ENCODE data around the gene H1-8.

DNA sequence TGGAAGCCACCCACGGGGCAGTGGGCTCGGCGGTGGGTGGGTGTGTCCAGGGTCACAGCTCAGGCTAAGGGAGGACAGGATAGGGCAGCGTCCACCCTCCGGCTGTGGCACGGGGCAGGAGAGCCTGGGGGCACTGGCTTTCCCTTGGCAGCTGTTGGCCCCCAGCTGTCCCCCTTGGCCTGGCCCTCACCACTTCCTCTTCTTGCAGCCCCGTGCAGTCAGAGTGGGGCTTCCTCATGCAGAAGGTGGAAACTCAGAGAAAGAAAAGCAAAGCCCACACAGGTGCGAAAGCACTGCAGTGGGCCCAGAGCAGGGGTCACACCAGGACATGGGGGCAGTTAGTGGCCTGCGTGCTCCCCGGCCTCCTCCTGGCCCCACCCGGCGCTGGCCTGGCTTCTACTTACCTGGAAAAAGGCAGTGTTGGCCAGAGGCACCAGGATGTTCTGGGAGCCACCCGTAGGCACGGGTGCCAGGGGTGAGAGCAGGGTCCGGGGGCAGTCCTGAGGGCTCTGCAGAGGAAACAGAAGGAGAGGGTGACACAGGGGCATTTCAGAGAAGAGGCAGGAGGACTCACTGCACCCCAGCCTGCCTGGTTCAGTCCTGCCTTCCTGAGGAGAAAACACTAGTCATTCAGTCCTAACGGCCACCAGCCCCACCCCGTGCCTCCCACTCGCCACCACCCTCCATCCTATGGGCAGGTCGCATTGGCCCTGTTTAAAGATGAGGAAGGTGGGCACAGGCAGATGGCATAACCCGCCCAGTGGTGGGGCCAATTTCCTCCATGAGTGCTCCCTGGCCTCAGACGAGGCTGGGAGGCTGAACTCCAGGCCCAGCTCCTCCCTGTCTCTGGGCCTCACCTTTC is 35.2 kb downstream of the H1-8 start:
- TF ChIP-seq, protein P1, sequence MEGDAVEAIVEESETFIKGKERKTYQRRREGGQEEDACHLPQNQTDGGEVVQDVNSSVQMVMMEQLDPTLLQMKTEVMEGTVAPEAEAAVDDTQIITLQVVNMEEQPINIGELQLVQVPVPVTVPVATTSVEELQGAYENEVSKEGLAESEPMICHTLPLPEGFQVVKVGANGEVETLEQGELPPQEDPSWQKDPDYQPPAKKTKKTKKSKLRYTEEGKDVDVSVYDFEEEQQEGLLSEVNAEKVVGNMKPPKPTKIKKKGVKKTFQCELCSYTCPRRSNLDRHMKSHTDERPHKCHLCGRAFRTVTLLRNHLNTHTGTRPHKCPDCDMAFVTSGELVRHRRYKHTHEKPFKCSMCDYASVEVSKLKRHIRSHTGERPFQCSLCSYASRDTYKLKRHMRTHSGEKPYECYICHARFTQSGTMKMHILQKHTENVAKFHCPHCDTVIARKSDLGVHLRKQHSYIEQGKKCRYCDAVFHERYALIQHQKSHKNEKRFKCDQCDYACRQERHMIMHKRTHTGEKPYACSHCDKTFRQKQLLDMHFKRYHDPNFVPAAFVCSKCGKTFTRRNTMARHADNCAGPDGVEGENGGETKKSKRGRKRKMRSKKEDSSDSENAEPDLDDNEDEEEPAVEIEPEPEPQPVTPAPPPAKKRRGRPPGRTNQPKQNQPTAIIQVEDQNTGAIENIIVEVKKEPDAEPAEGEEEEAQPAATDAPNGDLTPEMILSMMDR (IDR thresholded peaks at IDR 0.05; ENCODE audit: poor library complexity): no peak
- no peak for TF ChIP-seq EZH2 (IDR thresholded peaks at IDR 0.05; ENCODE audit: borderline replicate concordance)

Measured in hepatocyte (in vitro differentiated cells).